IMR-90 (cell line): Measurements from ENCODE around the gene TBC1D23. TPM values are rescaled to one million over a fixed set of nuclear protein-coding genes. Genes with fewer than 3 reads are reported as not detected.

Experiments used
- ATAC-seq: fragments of 200-7000 bp; cut with Tn5 transposase; 2 replicates; pipeline ENCODE4 v1.9.1; 2020; ENCODE audit warnings: low read depth, mild to moderate bottlenecking, moderate library complexity
- BruUV-seq: library from RNA; stranded (reverse); fragments of 400-500 nt; replicated peaks from 2 replicates; lab custom pipeline; 2021; lab: Mats Ljungman, UMichigan
- CTCF ChIA-PET: fragments of 300-600 bp; formaldehyde crosslinking; extraction: SDS; loops from one replicate; lab custom pipeline; 2021; ENCODE audit warnings: antibody characterized with exemption; lab: Yijun Ruan, JAX
- POLR2A ChIA-PET: fragments of 300-600 bp; sonication (Branson Sonifier 250); formaldehyde crosslinking; loops from one replicate; lab custom pipeline; 2022; ENCODE audit warnings: antibody characterized with exemption; ENCODE audit not compliant: unreplicated experiment; lab: Charles Lee
- DNase-seq: peaks from one replicate; pipeline ENCODE4 v3.0.0; 2013
- H2AFZ ChIP-seq: replicated peaks from 2 replicates; pipeline ENCODE3; 2013; ENCODE audit warnings: low read length, mild to moderate bottlenecking; ENCODE audit not compliant: poor library complexity
- H2AK5ac ChIP-seq: 2 replicates; pipeline ENCODE4 v1.6.1; 2013; ENCODE audit warnings: low read depth, low read length, inconsistent platforms
- H2AK9ac ChIP-seq: replicated peaks from 2 replicates; pipeline ENCODE3; 2013; ENCODE audit warnings: mild to moderate bottlenecking, low read depth, low read length, moderate library complexity; ENCODE audit not compliant: poor library complexity
- H2BK120ac ChIP-seq: 2 replicates; pipeline ENCODE4 v1.6.1; 2013; ENCODE audit warnings: low read depth, low read length, inconsistent platforms
- H2BK15ac ChIP-seq: 3 replicates; pipeline ENCODE4 v1.6.1; 2013; ENCODE audit warnings: low read depth, low read length, inconsistent platforms
- H2BK20ac ChIP-seq: 2 replicates; pipeline ENCODE4 v1.6.1; 2013; ENCODE audit warnings: low read depth, mild to moderate bottlenecking, inconsistent platforms, low read length, moderate library complexity
- H2BK5ac ChIP-seq: 2 replicates; pipeline ENCODE4 v1.6.1; 2013; ENCODE audit warnings: mild to moderate bottlenecking, low read depth, low read length, inconsistent platforms; ENCODE audit not compliant: poor library complexity, severe bottlenecking
- H3K14ac ChIP-seq: replicated peaks from 2 replicates; pipeline ENCODE4 v1.6.1; 2013; ENCODE audit warnings: low read depth, low read length, inconsistent platforms
- H3K18ac ChIP-seq: 2 replicates; pipeline ENCODE4 v1.6.1; 2013; ENCODE audit warnings: low read depth, low read length, control low read depth
- H3K23ac ChIP-seq: 2 replicates; pipeline ENCODE4 v1.6.1; 2013; ENCODE audit warnings: low read depth, low read length, inconsistent platforms
- H3K27ac ChIP-seq: 2 replicates; pipeline ENCODE4 v1.5.1; 2013; ENCODE audit warnings: mild to moderate bottlenecking, control low read depth, low read length; ENCODE audit not compliant: insufficient read depth
- H3K27me3 ChIP-seq: 2 replicates; pipeline ENCODE4 v1.6.1; 2013; ENCODE audit warnings: low read length; ENCODE audit not compliant: control insufficient read depth, insufficient read depth
- H3K36me3 ChIP-seq: 2 replicates; pipeline ENCODE4 v1.6.1; 2013; ENCODE audit warnings: low read length, mixed read lengths; ENCODE audit not compliant: control insufficient read depth, insufficient read depth
- H3K4ac ChIP-seq: 2 replicates; pipeline ENCODE4 v1.6.1; 2013; ENCODE audit warnings: low read depth, low read length, inconsistent platforms
- H3K4me1 ChIP-seq: 2 replicates; pipeline ENCODE4 v1.6.1; 2013; ENCODE audit warnings: low read length, mixed read lengths; ENCODE audit not compliant: control insufficient read depth, insufficient read depth
- H3K4me2 ChIP-seq: 2 replicates; pipeline ENCODE4 v1.6.1; 2013; ENCODE audit warnings: low read depth, mild to moderate bottlenecking, control low read depth, low read length, moderate library complexity
- H3K4me3 ChIP-seq: 2 replicates; pipeline ENCODE4 v1.5.1; 2013; ENCODE audit warnings: low read depth, mild to moderate bottlenecking, control low read depth, low read length, moderate library complexity; ENCODE audit not compliant: insufficient read depth
- H3K56ac ChIP-seq: 2 replicates; pipeline ENCODE4 v1.6.1; 2013; ENCODE audit warnings: low read length, inconsistent platforms; ENCODE audit not compliant: insufficient read depth; ENCODE audit errors: extremely low read depth
- H3K79me1 ChIP-seq, 2 experiments: 2 replicates each; pipeline ENCODE4 v1.6.1; 2013; ENCODE audit warnings: low read length in 2 of 2, inconsistent platforms in 1 of 2, low read depth in 1 of 2
- H3K9ac ChIP-seq: 2 replicates; pipeline ENCODE4 v1.6.1; 2013; ENCODE audit warnings: low read depth, low read length, control low read depth
- H3K9me1 ChIP-seq: 2 replicates; pipeline ENCODE4 v1.6.1; 2013; ENCODE audit warnings: low read length, inconsistent platforms; ENCODE audit not compliant: insufficient read depth
- H3K9me3 ChIP-seq: 2 replicates; pipeline ENCODE4 v1.6.1; 2013; ENCODE audit warnings: low read length; ENCODE audit not compliant: control insufficient read depth, insufficient read depth
- H4K20me1 ChIP-seq: 2 replicates; pipeline ENCODE4 v1.6.1; 2013; ENCODE audit warnings: low read length, inconsistent platforms; ENCODE audit not compliant: insufficient read depth
- H4K5ac ChIP-seq: 2 replicates; pipeline ENCODE4 v1.6.1; 2013; ENCODE audit warnings: mild to moderate bottlenecking, low read depth, low read length, control low read depth
- H4K8ac ChIP-seq, 2 experiments: 2 replicates each; pipeline ENCODE4 v1.6.1; 2013; ENCODE audit warnings: low read depth in 2 of 2, low read length in 2 of 2, control low read depth in 1 of 2, inconsistent platforms in 1 of 2
- H4K91ac ChIP-seq: 2 replicates; pipeline ENCODE4 v1.6.1; 2013; ENCODE audit warnings: low read depth, low read length, inconsistent platforms; ENCODE audit not compliant: insufficient read depth
- BHLHE40 ChIP-seq: fragments of 150-350 bp; IDR thresholded peaks from 2 replicates; pipeline ENCODE4 v1.6.1; 2016; ENCODE audit warnings: mild to moderate bottlenecking, low read depth, low read length
- CHD1 ChIP-seq: IDR thresholded peaks from 2 replicates; pipeline ENCODE4 v1.6.1; 2012; ENCODE audit warnings: low read depth, low read length, improper control_type of control experiment
- ELK1 ChIP-seq: fragments of 150-350 bp; IDR thresholded peaks from 2 replicates; pipeline ENCODE4 v1.6.1; 2016; ENCODE audit warnings: low read depth, mild to moderate bottlenecking, low read length, moderate library complexity, borderline replicate concordance
- MAFK ChIP-seq: IDR thresholded peaks from 2 replicates; pipeline ENCODE4 v1.6.1; 2012; ENCODE audit warnings: low read depth, low read length, improper control_type of control experiment
- MXI1 ChIP-seq: IDR thresholded peaks from 2 replicates; pipeline ENCODE4 v1.6.1; 2012; ENCODE audit warnings: low read depth, mild to moderate bottlenecking, low read length, moderate library complexity, borderline replicate concordance
- NFE2L2 ChIP-seq: fragments of 150-350 bp; IDR thresholded peaks from 2 replicates; pipeline ENCODE4 v1.6.1; 2016; ENCODE audit warnings: low read depth, mild to moderate bottlenecking, low read length
- POLR2A ChIP-seq: IDR thresholded peaks from 2 replicates; pipeline ENCODE4 v1.6.1; 2012; ENCODE audit warnings: mild to moderate bottlenecking, low read depth, low read length
- RCOR1 ChIP-seq: IDR thresholded peaks from 2 replicates; pipeline ENCODE4 v1.6.1; 2012; ENCODE audit warnings: mild to moderate bottlenecking, low read length, improper control_type of control experiment; ENCODE audit not compliant: insufficient replicate concordance
- RFX5 ChIP-seq: IDR thresholded peaks from 2 replicates; pipeline ENCODE4 v1.8.0; 2012; ENCODE audit warnings: low read depth, mild to moderate bottlenecking, low read length, moderate library complexity
- WGBS, 2 experiments: methylation state at CpG; one replicate each; pipeline versions ENCODE4 v1.1.5 to v1.1.7; 2013; ENCODE audit warnings: missing lambda C conversion rate in 2 of 2; ENCODE audit not compliant: insufficient read length in 1 of 2; ENCODE audit errors: extremely low coverage in 2 of 2; 5-methylcytosine and 5-hydroxymethylcytosine counted together
- dilution Hi-C: fragments of 300-500 bp; cut with HindIII; formaldehyde crosslinking; loops from one replicate; pipeline ENCODE4 v1.14.3; 2018; ENCODE audit warnings: low sequenced_read_pairs; ENCODE audit not compliant: unreplicated experiment
- in situ Hi-C: fragments of 300-500 bp; cut with MboI; formaldehyde crosslinking; loops from 3 replicates; pipeline ENCODE4 v1.14.3; 2019; ENCODE audit warnings: low sequenced_read_pairs, inconsistent platforms, mixed read lengths
- intact Hi-C: fragments of 100-400 bp; cut with micrococcal nuclease; formaldehyde crosslinking; loops from 2 replicates; pipeline ENCODE4 v1.10.0; 2022
- polyA plus RNA-seq, 3 experiments: library from polyadenylated mRNA; depleted of rRNA; stranded (reverse); fragments of >200 nt; gene quantifications; 2 replicates each; pipeline ENCODE4 v1.2.3, GENCODE V29; 2012; ENCODE audit warnings: low replicate concordance in 1 of 3
- total RNA-seq: library from RNA; depleted of rRNA; stranded (reverse); fragments of >200 nt; gene quantifications from 2 replicates; pipeline ENCODE4 v1.2.3, GENCODE V29; 2012
- TF ChIP-seq, protein P1 (sequence below): conservative IDR thresholded peaks from 2 replicates; pipeline ENCODE4 v1.5.1; 2012; ENCODE audit warnings: mild to moderate bottlenecking, low read depth, low read length, improper control_type of control experiment

The TBC1D23 gene
- total and polyA plus RNA-seq, 2 of the 4 experiments (the other 2 are of a cell fraction) = 21.2 to 67.0 TPM

DNA sequence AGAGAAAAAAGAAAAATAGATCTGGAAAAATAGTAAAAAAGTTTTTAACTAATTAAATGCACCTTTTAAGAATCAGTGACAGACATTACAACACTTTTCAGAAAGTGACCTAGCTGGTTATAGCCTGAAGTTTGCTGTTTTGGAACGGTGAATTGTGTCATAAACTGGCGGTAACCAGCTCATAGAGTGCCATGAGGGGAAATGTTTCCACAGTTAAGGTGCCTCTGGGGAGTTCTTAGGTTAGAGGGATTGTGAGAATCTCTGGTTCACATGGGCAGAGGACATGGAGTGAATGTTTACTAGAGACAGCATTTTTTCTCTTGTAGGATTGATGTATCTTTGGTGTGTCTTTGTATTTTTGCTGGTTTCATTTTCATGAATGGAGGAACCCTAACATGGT, 2.8 kb downstream of the TBC1D23 start:
- Histone ChIP-seq H3K27ac (no peak overlapping the region), H3K4me3 (no peak overlapping the region), H2AK5ac (0 out of 2 replicates have a peak overlapping the region, but pooled peaks have one; percentile 2), H3K18ac (no peak overlapping the region), H2BK120ac (no peak overlapping the region), H2BK20ac (no peak overlapping the region; the same call in 1 of the 2 replicates), H3K56ac (no peak overlapping the region), H4K8ac (peak overlapping the region in 1 of 2 experiments; percentile 33; a peak in 1 of 4 replicates), H3K79me1 (peaks cover 0 to 39% of the 10 kb centered on the region in 2 experiments; a peak in 3 of 4 replicates), H4K5ac (no peak overlapping the region), H3K23ac (peak overlapping the region; percentile 50; the same call in 1 of the 2 replicates), H3K9me1 (peaks cover 4% of the 10 kb centered on the region; the same call in 1 of the 2 replicates), H4K20me1 (peaks cover 24% of the 10 kb centered on the region; the same call in 1 of the 2 replicates), H3K4me1 (peaks cover 9% of the 10 kb centered on the region), H3K27me3 (no peaks in the 10 kb centered on the region), H2AK9ac (no peak overlapping the region), H3K36me3 (no peaks in the 10 kb centered on the region), H3K9me3 (no peaks in the 10 kb centered on the region), H4K91ac (no peak overlapping the region), H2AFZ (no peak overlapping the region), H3K4ac (no peak overlapping the region), H2BK15ac (no peak overlapping the region), H2BK5ac (peak overlapping the region; percentile 55), H3K14ac (no peak overlapping the region), H3K4me2 (peak overlapping the region; percentile 83; the same call in 1 of the 2 replicates), H3K9ac (no peak overlapping the region)
- in situ Hi-C loops = no loop called here
- ChIA-PET POLR2A (no interaction called here), CTCF (no interaction called here)
- no peak for DNase-seq
- WGBS, 2 experiments = 100% methylated on average over 1 of the region's 2 CpGs; no CpG with 5 or more reads in 1 of the 2 experiments
- no TSS peak for BruUV-seq
- TF ChIP-seq BHLHE40 (no peak), RCOR1 (no peak), POLR2A (no peak), MAFK (no peak), CHD1 (no peak), NFE2L2 (no peak), MXI1 (no peak), RFX5 (no peak), ELK1 (no peak)
- TF ChIP-seq, protein P1, sequence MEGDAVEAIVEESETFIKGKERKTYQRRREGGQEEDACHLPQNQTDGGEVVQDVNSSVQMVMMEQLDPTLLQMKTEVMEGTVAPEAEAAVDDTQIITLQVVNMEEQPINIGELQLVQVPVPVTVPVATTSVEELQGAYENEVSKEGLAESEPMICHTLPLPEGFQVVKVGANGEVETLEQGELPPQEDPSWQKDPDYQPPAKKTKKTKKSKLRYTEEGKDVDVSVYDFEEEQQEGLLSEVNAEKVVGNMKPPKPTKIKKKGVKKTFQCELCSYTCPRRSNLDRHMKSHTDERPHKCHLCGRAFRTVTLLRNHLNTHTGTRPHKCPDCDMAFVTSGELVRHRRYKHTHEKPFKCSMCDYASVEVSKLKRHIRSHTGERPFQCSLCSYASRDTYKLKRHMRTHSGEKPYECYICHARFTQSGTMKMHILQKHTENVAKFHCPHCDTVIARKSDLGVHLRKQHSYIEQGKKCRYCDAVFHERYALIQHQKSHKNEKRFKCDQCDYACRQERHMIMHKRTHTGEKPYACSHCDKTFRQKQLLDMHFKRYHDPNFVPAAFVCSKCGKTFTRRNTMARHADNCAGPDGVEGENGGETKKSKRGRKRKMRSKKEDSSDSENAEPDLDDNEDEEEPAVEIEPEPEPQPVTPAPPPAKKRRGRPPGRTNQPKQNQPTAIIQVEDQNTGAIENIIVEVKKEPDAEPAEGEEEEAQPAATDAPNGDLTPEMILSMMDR = no peak
- intact Hi-C loops = no loop called here
- dilution Hi-C loops = no loop called here
- ATAC-seq = no peak
